Amygdala (tissue), 56 donors: Measurements from ENCODE around the gene WT1.
"Not testable (repeated sequence)": the region's sequence is repeated elsewhere in the genome, so short reads cannot be mapped to it uniquely, and the experiment has no call there.

Source experiments
- DNase-seq, 56 donors: peaks; one replicate each; lab custom pipeline; 2025; lab: John Stamatoyannopoulos, UW

Gene WT1

GRCh38 chr11:32435511-32435941 is at the start of gene WT1:
Gene WT1, minus strand, starts transcription at chr11:32435539.
- DNase-seq = no peak

- DNase-seq = no peak
These were observed 44.0 kb upstream of the WT1 start for GRCh38 chr11:32479291-32479690.

DNA sequence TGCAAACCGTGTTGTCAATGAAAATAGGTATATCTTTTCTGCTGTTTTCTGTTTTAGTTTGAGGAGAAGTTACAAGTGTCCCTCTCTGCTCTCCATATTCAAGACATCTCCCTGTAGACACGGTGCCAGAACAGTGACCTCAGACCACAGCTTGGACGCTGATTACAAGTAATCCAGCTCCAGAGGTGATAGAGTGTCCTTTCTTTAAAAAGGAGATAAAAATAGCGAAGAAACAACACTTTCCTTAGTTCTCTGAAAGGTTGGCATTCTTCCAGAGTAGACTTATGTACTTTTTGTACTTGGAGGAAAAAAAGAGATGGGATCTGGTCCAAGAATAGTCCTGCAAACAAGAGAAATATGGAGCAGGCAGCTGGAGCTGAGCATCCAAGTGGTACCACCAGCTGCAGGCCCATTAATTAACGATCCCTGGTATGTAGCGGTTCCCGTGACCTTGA is 43.0 kb upstream of the WT1 start:
- DNase-seq = peak in 6 of 56 donors; percentile 3 to 18 (median 8)

DNA sequence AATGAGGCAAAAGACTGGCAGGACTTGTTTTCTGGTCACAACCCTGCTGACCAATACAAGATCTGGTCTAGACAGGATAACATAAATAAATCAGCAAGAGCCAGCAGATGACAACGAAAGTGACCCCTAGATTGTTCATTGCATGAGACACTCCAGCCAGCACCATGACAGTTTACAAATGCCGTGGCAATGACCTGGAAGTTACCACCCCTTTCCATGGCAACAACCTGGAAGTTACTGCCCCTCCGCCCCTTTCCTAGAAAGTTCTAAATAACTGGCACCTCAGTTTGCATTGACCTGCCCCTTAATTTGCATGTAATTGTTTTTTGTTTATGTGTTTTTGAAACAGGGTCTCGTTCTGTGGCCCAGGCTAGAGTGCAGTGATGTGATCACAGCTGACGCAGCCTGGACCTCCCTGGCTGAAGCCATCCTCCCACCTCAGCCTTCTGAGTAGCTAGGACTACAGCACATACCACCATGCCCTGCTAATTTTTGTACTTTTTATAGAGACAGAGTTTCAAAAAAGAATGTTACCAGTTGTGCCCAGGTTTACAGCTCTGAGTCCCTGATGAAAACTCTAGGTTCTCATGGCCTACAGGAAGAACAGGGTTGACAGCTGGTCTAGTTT is 38.1 kb upstream of the WT1 start:
- no peak for DNase-seq

DNA sequence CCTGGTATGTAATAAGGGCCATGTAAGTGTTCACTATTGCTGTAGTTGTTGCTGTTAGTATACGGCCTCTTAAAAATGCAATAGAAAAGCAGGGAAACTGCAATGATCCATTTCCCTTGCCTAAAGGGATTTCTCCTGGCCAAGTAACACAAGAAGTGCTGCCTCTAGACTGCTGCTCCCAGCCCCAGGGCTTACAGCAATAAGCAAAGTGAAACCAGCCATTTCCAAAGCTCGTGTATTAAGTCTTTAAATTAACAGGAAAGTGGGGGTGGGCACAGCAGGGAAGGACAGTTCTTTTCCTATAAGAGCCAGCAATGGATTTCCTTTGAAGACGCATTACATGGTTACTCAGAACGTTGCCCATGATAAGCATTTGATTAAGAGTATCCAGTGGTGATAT is 36.9 kb upstream of the WT1 start:
- no peak for DNase-seq

GRCh38 chr11:32471544-32471943 is 36.2 kb upstream of the WT1 start:
- not testable (repeated sequence) for DNase-seq

DNA sequence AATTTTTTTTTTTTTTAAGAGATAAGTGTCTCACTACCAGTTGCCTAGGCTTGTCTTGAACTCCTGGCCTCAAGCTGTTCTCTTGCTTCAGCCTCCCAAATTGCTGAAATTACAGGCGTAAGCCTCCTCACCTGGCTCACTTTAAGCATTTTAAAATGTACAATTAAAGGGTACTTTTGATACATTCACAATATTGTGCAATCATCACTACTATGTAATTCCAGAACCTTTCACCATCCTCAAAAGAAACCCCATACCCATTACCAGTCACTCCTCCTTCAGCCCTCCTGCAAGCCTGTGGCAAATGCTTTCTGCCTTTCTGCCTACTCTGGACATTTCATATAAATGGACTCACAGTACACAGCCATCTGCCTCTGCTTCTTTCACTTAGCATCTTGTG is 34.5 kb upstream of the WT1 start:
- DNase-seq = no peak

DNA sequence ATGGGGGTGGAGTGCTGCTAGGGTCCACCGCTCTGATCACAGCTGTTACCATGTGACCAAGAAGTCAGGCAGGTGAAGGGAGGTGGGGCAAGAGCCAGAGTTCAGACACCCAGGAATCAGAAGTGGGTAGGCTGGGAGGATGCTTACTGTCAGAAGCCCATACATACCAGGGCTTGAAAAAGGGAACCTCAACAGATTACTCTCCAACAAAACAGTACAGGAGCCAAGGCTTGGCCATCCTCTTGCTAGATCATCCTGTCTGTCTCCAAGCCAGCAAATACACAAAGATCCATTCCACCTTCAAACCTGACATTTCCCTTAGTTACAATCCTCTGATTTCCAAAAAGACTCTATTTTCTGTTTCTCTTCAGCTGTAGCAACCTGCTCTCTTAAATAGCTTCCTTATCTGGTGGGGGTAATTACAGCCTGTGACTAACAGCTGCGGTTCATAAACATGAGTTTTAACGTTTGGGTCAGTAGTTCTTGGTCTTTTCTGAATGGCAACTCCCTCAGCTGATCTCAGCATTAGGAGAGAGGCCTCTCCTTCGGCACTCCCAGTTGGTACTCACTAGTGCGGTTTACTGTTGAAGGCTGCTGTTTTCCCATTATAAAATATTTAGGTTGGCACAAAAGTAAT is 31.1 kb upstream of the WT1 start:
- DNase-seq = no peak

- DNase-seq = no peak
These were observed 28.7 kb upstream of the WT1 start for GRCh38 chr11:32464078-32464477.

- DNase-seq = no peak
These were observed 26.8 kb upstream of the WT1 start for GRCh38 chr11:32462011-32462690.

GRCh38 chr11:32456864-32457263 is 21.5 kb upstream of the WT1 start:
- DNase-seq = no peak

DNA sequence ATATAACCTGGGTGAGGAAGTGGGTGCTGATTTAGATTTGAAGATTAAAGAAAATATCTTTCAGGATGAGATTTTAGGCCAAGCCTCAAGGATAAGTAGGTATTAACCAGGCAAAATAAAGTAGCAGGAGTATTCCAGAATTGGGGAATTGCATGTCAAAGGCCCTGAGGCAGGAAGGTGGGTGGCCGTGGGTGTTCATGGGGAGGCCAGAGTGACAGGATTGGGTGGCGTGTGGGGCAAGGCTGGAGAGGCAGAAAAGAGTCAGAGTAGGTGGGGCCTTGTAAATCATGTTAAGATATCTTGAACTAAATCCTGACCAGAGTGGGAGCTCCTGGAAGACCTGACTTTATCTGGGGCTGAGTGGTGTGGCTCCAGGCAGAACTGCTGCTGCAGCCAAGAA is 19.7 kb upstream of the WT1 start:
- DNase-seq = no peak

GRCh38 chr11:32451808-32452207 is 16.5 kb upstream of the WT1 start:
- DNase-seq = peak in 10 of 56 donors; percentile 2 to 35 (median 18)

DNA sequence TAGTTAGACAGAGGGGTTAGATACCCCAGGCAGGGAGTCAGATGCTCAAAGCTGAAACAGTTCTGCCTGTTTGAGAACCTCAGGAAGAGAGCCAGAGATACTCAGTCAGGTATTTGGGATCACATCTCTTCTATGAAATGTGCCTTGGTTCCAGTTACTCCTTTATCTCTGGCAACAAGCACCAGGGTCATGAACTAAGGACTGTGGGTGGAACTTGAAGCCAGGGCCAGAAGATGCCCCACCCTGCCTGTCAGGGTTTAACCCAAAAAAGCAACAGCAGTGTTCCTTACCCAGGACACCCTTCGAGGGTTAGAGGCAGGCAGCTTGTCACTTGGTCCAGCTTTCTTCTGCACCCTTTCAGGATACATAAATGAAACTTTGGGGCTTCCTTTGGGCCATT is 15.0 kb upstream of the WT1 start:
- no peak for DNase-seq

GRCh38 chr11:32448232-32448631 is 12.9 kb upstream of the WT1 start:
- no peak for DNase-seq

- DNase-seq = no peak
These were observed 11.9 kb upstream of the WT1 start for GRCh38 chr11:32447252-32447651.

- DNase-seq = no peak
These were observed 10.9 kb upstream of the WT1 start for GRCh38 chr11:32446227-32446626.

- DNase-seq = no peak
These were observed 8.8 kb upstream of the WT1 start for GRCh38 chr11:32444186-32444585.

- no peak for DNase-seq
These were observed 5.6 kb upstream of the WT1 start for GRCh38 chr11:32440916-32441315.

DNA sequence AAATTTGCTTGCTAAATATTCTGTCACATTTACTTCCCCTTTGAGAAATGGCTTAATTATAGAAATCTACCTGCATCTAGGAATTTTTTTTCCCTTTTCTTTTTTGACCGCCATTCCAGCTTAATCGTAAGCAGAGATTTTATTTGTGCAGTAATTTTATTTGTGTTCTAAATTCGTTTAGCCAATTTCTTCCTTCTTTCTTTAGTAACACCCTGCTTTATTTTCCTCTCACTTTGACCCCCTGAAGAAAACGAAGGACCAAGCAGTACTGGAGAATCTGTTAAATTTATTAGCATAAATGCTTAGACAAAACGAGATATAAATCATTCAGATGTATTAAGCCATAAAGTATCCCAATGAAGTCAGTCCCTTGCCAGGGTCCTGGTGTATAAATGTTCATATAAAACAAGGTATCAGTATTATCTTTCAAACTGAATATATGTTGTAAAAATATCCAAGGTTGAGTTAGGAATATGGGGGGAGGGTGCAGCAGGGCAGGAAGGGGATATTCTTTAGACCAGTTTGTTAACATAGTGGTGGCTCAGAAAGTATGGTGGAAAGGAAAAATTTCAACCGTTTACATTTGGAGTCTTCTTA is 5.1 kb upstream of the WT1 start:
- DNase-seq = no peak

DNA sequence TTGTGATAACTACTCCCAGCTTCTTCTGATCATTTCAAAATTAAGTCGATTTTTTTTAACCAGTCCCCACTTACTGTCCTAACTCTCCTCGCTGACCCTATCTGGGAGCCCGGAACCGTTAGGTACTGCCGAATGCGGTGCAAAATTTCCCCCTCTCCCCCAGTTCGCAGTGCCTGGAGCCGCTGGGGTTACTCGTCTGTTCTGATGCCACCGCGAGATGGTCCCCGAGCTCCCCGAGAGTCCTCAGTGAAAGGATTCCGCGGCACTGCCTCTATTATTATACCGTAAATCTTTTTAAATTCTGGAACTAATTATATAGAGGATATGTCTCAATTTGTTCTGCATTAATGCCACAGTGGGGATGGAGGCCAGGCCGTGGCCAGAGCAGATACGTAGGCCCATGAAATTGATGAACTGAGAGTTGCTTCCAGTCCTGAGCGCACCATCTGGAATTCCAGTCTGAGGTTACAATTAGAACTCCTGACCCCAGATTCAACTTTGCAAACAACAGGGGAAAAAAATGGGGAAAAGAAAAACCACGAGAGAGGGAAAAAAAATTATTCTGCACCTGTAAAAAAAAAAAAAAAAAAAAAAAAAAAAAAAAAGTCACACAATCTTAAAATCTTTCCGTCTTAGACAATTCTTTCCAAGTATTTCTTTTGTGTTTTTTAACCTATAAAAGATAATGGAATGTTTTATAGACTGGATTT is 4.3 kb upstream of the WT1 start:
- DNase-seq = no peak
